HepG2 (cell line): Measurements from ENCODE around the gene WDR27. TPM values are rescaled to one million over a fixed set of nuclear protein-coding genes. Genes with fewer than 3 reads are reported as not detected.

Experiments used
- ATAC-seq: fragments of 200-7000 bp; cut with Tn5 transposase; 3 replicates; pipeline ENCODE4 v1.9.1; 2020; ENCODE audit warnings: mild to moderate bottlenecking, moderate library complexity
- BruUV-seq: library from RNA; stranded (reverse); fragments of 400-500 nt; replicated peaks from 2 replicates; lab custom pipeline; 2021; lab: Mats Ljungman, UMichigan
- CTCF ChIA-PET: fragments of 300-600 bp; formaldehyde crosslinking; extraction: SDS; loops from one replicate; lab custom pipeline; 2021; ENCODE audit warnings: low total read pairs, inconsistent platforms, low intra/inter-chr PET ratio; lab: Yijun Ruan, JAX
- POLR2A ChIA-PET: fragments of 350-600 bp; sonication (Branson Sonifier 250); formaldehyde crosslinking; loops from one replicate; lab custom pipeline; 2020; ENCODE audit warnings: antibody characterized with exemption, inconsistent platforms; lab: Yijun Ruan, JAX
- DNase-seq: peaks from one replicate; pipeline ENCODE4 v3.0.0-alpha.2; 2015; ENCODE audit warnings: low spot score
- FAIRE-seq: peaks from 3 replicates; lab custom pipeline; 2011; peaks lifted over from hg19 to GRCh38; lab: Jason Lieb, UNC
- H2AFZ ChIP-seq: one replicate; pipeline ENCODE4 v1.6.1; 2011; ENCODE audit warnings: low read length, inconsistent platforms
- H3K27ac ChIP-seq: fragments of 300-600 bp; 3 replicates; pipeline ENCODE4 v1.8.0; 2011; ENCODE audit warnings: mixed run types, mild to moderate bottlenecking, mixed read lengths, low read length, inconsistent platforms; ENCODE audit not compliant: insufficient read depth; ENCODE audit errors: extremely low read length
- H3K27me3 ChIP-seq, 2 experiments: fragments of 200-600 bp in 1 of 2; 2 replicates in 1 of 2; 3 replicates in 1 of 2; pipeline versions ENCODE4 v1.6.0 to v1.8.0; 2011; ENCODE audit warnings: low read length in 2 of 2, mild to moderate bottlenecking in 2 of 2, moderate library complexity in 2 of 2, inconsistent platforms in 1 of 2; ENCODE audit not compliant: insufficient read depth in 2 of 2, control insufficient read depth in 1 of 2
- H3K36me3 ChIP-seq, 2 experiments: fragments of 200-600 bp in 1 of 2; replicated peaks in 1 of 2; 2 replicates in 1 of 2; 3 replicates in 1 of 2; pipeline versions ENCODE4 v1.5.1 to v1.8.0; 2011; ENCODE audit warnings: low read length in 2 of 2, inconsistent platforms in 1 of 2; ENCODE audit not compliant: insufficient read depth in 2 of 2, control insufficient read depth in 1 of 2
- H3K4me1 ChIP-seq: 2 replicates; pipeline ENCODE4 v1.5.1; 2012; ENCODE audit warnings: low read length, inconsistent platforms; ENCODE audit not compliant: insufficient read depth
- H3K4me2 ChIP-seq: 2 replicates; pipeline ENCODE4 v1.6.0; 2011; ENCODE audit warnings: low read depth, low read length, inconsistent platforms
- H3K4me3 ChIP-seq, 3 experiments: fragments of 200-600 bp in 1 of 3; sonication (generic), shearing (Covaris generic) in 1 of 3; replicated peaks in 1 of 3; 2 replicates each; pipeline ENCODE4 v1.5.1; 2011 to 2016; ENCODE audit warnings: low read length in 3 of 3, inconsistent platforms in 2 of 3, low read depth in 2 of 3, mild to moderate bottlenecking in 2 of 3, control low read depth in 1 of 3, mixed read lengths in 1 of 3; ENCODE audit not compliant: insufficient read depth in 1 of 3
- H3K79me2 ChIP-seq: one replicate; pipeline ENCODE4 v1.6.1; 2011; ENCODE audit warnings: low read length, inconsistent platforms; ENCODE audit not compliant: insufficient read depth
- H3K9ac ChIP-seq: 2 replicates; pipeline ENCODE4 v1.6.0; 2011; ENCODE audit warnings: mild to moderate bottlenecking, low read depth, low read length, inconsistent platforms; ENCODE audit not compliant: insufficient read depth
- H3K9me3 ChIP-seq: 2 replicates; pipeline ENCODE4 v1.5.1; 2012; ENCODE audit warnings: mild to moderate bottlenecking, low read length
- H4K20me1 ChIP-seq: 2 replicates; pipeline ENCODE4 v1.6.0; 2011; ENCODE audit warnings: inconsistent platforms, mild to moderate bottlenecking, low read length, moderate library complexity; ENCODE audit not compliant: insufficient read depth
- ARID4A ChIP-seq: sonication (generic); formaldehyde crosslinking; IDR thresholded peaks from 2 replicates; pipeline ENCODE4 v1.5.0; 2020; ENCODE audit warnings: mild to moderate bottlenecking, missing genetic modification reagents, borderline replicate concordance
- DNMT3B ChIP-seq: conservative IDR thresholded peaks from 2 replicates; pipeline ENCODE4 v1.6.1; 2016; ENCODE audit warnings: missing biosample characterization, control low read depth
- FOXA3 ChIP-seq: IDR thresholded peaks from 2 replicates; pipeline ENCODE4 v1.6.1; 2016; ENCODE audit warnings: missing genetic modification reagents, missing compliant biosample characterization
- ZBTB43 ChIP-seq: sonication (generic); formaldehyde crosslinking; conservative IDR thresholded peaks from 2 replicates; pipeline ENCODE4 v1.4.0; 2020; ENCODE audit warnings: missing genetic modification reagents
- ZGPAT ChIP-seq: IDR thresholded peaks from 2 replicates; pipeline ENCODE4 v1.6.1; 2016; ENCODE audit warnings: mild to moderate bottlenecking
- WGBS: methylation state at CpG from one replicate; pipeline ENCODE4 v1.1.6; 2017; ENCODE audit warnings: low lambda C conversion rate; 5-methylcytosine and 5-hydroxymethylcytosine counted together
- in situ Hi-C: cut with HindIII; loops from 2 replicates; pipeline ENCODE4 v1.10.0; 2017; ENCODE audit warnings: low pct_unique_long_range_greater_than_20kb; ENCODE audit not compliant: extremely low pct_ligation_motif_present
- intact Hi-C: fragments of 100-400 bp; cut with micrococcal nuclease; formaldehyde crosslinking; loops from one replicate; pipeline ENCODE4 v1.10.0; 2022; ENCODE audit not compliant: unreplicated experiment
- polyA plus RNA-seq, 8 experiments: library from polyadenylated mRNA; depleted of rRNA in 3 of 8; stranded (reverse) in 7 of 8; unstranded in 1 of 8; fragments of >200 nt; fragmentation: Illumina TruSeq in 4 of 8; extraction: Trizol in 4 of 8; gene quantifications; 2 replicates each; pipeline versions ENCODE4 v1.2.1 to v1.2.3, GENCODE V29; 2011 to 2016; ENCODE audit warnings: low read depth in 4 of 8, missing spikeins in 1 of 8, mixed read lengths in 1 of 8; ENCODE audit not compliant: insufficient read depth in 1 of 8
- total RNA-seq, 5 experiments: library from RNA; depleted of rRNA; stranded (reverse); fragments of >200 nt; fragmentation: Illumina TruSeq; extraction: Trizol; gene quantifications; 2 replicates each; pipeline ENCODE4 v1.2.3, GENCODE V29; 2016; ENCODE audit warnings: low read depth in 1 of 5

WDR27 gene
- total and polyA plus RNA-seq, 2 of the 13 experiments (the other 11 are each of a cell fraction or from before 2014, with no cell fraction given) = 34.1 to 80.3 TPM

- H3K4me1 ChIP-seq = peaks cover 16% of the 10 kb centered on the region; the same call in 1 of the 2 replicates
- no peaks in the 10 kb centered on the region for H3K79me2 ChIP-seq
- H3K27ac ChIP-seq = no peak overlapping the region
- intact Hi-C loops (no loop called here), in situ Hi-C loops (loop anchor here (25.0 kb wide), 1 partner anchor 716 kb away; no protein-coding TSS in a partner anchor)
- H3K9ac ChIP-seq = no peak overlapping the region
- no peak overlapping the region for H3K4me2 ChIP-seq
- TF ChIP-seq DNMT3B = no peak
- no peak for TF ChIP-seq FOXA3 (CRISPR knock-in tag)
- TF ChIP-seq ARID4A (CRISPR knock-in tag) = no peak
- TF ChIP-seq ZBTB43 (CRISPR knock-in tag) = no peak
- no peak for TF ChIP-seq ZGPAT (CRISPR knock-in tag)
- BruUV-seq = no TSS peak
- no peak for FAIRE-seq
- DNase-seq = no peak
- no peaks in the 10 kb centered on the region for H3K27me3 ChIP-seq
- ATAC-seq = no peak
- no peaks in the 10 kb centered on the region; the same call in 1 of the 2 replicates for H4K20me1 ChIP-seq
- peaks cover 14 to 36% of the 10 kb centered on the region in 2 experiments for H3K36me3 ChIP-seq
- no peaks in the 10 kb centered on the region for H3K9me3 ChIP-seq
- POLR2A ChIA-PET = no interaction called here
- H3K4me3 ChIP-seq = no peak overlapping the region
- CTCF ChIA-PET = no interaction called here
- H2AFZ ChIP-seq = no peak overlapping the region
- WGBS = 96% methylated on average over 1 of the region's 1 CpG
Observed at GRCh38 chr6:169678342-169678741, 23.5 kb downstream of the WDR27 start.
